Stimulated activated CD4-positive, alpha-beta T cell treated with anti-CD3 and anti-CD28 coated beads, Interleukin-4, amount 100 ng/mL, for 24 hours (primary cell): ENCODE results near the gene VAV2.

Source experiments
- DNase-seq: peaks from one replicate; pipeline ENCODE4 v3.0.0-alpha.2; 2020

Gene VAV2

GRCh38 chr9:133792721-133793470, 199.2 kb downstream of the VAV2 start:
- peak; percentile 55 for DNase-seq

DNA sequence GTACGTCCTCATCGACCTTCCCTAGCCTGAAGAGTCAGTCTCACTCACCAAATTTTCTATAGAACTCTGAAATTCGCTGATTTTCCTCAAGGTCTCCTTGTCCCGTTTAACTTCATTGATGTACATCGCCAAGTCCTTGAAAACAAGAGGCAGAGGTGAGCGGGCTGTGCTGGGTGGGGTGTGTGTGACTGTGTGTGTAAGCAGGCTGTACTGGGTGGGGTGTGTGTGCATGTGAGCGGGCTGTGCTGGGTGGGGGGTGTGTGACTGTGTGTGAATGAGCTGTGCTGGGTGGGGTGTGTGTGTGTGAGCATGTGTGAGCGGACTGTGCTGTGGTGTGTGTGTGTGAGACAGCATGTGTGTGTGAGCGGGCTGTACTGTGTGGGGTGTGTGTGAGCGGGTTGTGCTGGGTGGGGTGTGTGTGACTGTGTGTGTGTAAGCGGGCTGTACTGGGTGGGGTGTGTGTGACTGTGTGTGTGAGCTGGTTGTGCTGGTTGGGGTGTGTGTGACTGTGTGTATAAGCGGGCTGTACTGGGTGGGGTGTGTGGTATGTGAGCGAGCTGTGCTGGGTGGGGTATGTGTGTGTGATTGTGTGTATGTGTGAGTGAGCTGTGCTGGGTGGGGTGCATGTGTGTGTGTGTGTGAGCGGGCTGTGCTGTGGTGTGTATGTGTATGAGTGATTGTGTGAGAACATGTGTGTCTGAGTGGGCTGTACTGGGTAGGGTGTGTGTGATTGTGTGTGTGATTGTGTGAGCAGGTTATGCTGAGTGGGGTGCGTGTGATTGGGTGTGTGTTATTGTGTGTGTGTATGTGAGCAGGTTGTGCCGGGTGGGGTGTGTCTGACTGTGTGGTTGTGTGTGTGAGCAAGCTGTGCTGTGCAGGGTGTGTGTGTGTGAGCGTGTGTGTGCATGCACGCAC, 200.1 kb downstream of the VAV2 start:
- no peak for DNase-seq

- DNase-seq: no peak
Measured at GRCh38 chr9:133791069-133791468, 201.1 kb downstream of the VAV2 start.

GRCh38 chr9:133789778-133790177, 202.3 kb downstream of the VAV2 start:
- no peak for DNase-seq

GRCh38 chr9:133788819-133789717, 203.1 kb downstream of the VAV2 start:
- DNase-seq: no peak

- no peak for DNase-seq
Measured at GRCh38 chr9:133788045-133788818, 203.9 kb downstream of the VAV2 start.

DNA sequence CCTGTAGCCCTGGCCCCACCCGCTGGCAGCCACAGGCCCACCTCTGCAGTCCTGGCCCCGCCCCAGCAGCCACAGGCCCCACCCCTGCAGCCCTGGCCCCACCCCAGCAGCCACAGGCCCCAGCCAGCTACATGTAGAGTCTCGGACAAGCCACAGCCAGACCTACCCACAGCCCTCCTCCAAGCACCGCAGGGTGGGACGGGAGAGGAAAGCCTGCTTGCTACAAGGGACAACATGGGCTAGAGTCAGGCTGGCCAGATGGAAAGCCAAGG, 204.4 kb downstream of the VAV2 start:
- no peak for DNase-seq

- no peak for DNase-seq
Measured at GRCh38 chr9:133786907-133787753, 205.0 kb downstream of the VAV2 start.

DNA sequence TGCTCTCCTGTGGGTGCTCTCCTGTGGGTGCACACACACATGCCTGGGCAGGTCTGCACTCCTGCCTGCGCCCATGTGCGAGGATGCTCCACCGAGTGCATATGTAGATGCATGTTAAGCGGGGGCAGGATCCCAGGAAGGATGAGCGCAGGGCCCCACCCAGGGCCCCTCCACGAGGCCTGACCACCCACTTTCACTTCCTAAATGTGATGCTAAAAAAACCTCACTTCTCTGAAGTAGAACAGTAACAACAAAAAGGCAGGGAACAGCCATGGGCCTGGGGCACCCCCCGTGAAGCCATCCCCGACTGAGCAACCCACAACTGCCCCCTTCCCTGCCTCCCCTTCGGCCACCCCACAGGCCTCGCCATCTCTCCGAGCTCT, 205.8 kb downstream of the VAV2 start:
- DNase-seq: no peak

DNA sequence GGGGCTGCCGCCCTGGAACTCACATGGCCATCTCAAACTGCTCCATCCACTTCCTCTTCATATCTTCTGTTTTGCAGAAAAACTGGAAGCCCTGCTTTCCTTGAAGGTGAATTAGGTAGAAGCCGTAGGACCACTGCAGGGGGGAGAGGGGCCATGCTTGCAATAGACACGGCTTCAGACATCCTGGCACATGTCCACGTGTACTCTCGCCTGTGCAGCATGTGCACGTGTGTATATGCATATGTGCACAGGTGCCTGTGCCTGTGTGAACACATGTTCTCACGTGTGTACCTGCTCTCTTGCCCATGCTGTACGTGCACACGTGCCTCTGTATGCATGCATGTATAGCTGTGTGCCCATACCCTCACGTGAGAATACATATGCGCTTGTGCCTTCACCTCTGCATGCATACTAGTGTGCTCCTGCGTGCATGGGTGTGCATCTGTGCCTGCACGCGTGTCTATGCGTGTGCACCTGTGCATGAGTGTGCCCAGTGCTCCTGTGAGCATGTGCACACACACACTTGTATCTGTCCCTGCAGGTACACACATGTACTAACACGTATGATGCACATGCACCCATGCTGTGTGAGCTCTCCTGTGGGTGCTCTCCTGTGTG, 206.3 kb downstream of the VAV2 start:
- no peak for DNase-seq

GRCh38 chr9:133784731-133785561, 207.2 kb downstream of the VAV2 start:
- no peak for DNase-seq

- DNase-seq: no peak
Measured at GRCh38 chr9:133783331-133783731, 208.8 kb downstream of the VAV2 start.

DNA sequence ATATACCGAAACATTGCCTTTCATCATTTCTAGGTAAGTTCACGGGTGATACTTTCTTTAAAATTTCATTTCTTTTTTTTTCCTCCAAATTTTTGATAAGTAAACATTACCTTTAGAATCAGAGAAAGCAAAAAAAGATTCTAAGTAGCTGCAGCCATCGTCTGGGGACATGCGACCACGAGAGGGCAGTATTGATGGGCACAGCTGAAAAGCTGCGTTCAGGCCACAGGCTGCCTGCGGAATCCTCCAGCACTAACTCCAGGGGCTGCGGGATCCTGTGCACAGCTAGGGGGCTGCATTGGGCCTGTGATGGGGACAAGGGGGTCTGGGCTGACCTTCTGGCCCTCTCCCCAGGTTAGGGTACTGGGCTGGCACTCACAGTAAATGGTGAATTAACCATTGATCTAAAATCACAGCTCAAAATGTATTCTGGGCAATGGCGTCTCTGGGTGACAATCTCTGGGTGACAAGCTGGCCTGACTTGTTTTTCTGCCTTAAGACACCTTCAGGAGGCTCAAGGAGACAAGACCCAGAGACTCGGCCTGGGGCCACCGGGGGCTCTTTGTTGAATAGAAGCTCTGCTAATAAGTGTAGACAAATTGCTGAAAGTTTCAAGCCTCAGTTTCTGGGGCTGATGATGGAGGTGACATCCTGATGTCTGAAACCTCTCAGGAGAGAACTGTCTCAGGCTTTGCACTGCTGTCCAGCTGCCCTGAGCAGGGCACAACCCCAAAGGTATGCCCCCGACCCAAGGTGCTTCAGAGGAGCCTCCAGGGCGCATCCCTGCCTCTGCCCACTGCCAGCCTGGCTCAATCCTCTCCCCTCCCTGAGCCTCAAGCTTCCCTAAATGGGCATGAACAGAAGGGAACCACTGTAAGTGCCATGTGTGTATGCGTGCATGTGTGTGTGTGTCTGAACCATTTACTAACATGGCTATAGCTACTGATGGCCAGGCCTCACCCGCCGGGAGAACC, 209.7 kb downstream of the VAV2 start:
- DNase-seq: peak; percentile 73

- no peak for DNase-seq
Measured at GRCh38 chr9:133781828-133782135, 210.3 kb downstream of the VAV2 start.

- no peak for DNase-seq
Measured at GRCh38 chr9:133780962-133781827, 210.9 kb downstream of the VAV2 start.

DNA sequence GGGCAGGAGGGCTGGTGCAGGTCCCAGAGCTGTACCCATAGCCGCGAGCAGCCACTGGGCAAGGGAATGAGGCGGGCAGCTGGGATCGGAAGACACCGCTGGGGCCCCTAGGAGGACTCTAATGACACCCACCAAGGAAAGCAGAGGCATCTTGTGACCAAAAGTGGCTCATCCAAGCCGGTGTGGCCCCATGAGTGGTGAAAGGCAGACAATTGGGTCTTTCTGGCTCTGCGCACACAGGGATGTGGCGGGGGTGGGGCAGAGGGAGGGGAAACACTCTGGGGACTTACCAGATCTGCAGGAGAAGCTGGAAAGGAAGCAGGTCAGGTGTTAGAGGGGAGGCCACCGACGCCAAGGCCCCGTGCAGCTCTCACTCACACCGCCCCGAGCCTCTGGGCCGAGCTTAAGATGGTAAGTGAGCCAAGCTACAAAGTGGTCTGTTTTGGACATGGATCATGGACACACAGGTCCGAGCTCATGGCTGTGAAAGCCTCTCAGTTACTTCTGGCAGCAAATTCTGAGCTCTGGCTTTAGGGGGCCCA, 211.6 kb downstream of the VAV2 start:
- no peak for DNase-seq

GRCh38 chr9:133779516-133780403, 212.4 kb downstream of the VAV2 start:
- no peak for DNase-seq
